Measurements from ENCODE around the gene PGAP1.

PGAP1 gene

GRCh38 chr2:196926562-196927375 is at the start of gene PGAP1:
Gene PGAP1, minus strand, starts transcription at chr2:196926707. Its CDS starts 91 bp downstream, at chr2:196926616.
- H3K4me2 ChIP-seq, result peak within 1 kb of the TSS; percentile 82

GRCh38 chr2:196974970-196975369 is 48.5 kb upstream of the PGAP1 start:
- H3K4me2 ChIP-seq, result no peak overlapping the region
- no peak overlapping the region for H3K27ac ChIP-seq
- H3K4me1 ChIP-seq (ENCODE audit: low read depth, poor library complexity, severe bottlenecking), result peaks cover 13% of the 10 kb centered on the region
- no peak for TF ChIP-seq CTCF (conservative IDR thresholded peaks at IDR 0.05; ENCODE audit: low read depth, low read length)
- H3K27me3 ChIP-seq (ENCODE audit: insufficient read depth, low read depth), result no peaks in the 10 kb centered on the region
- no peak overlapping the region for H2AFZ ChIP-seq (ENCODE audit: low read depth)
- no peaks in the 10 kb centered on the region for H3K79me2 ChIP-seq (ENCODE audit: insufficient read depth, low read depth)
- no peaks in the 10 kb centered on the region for H4K20me1 ChIP-seq (ENCODE audit: insufficient read depth)
- H3K36me3 ChIP-seq (ENCODE audit: insufficient read depth), result no peaks in the 10 kb centered on the region
- no peak overlapping the region for H3K4me3 ChIP-seq (IDR thresholded peaks at IDR 0.05; ENCODE audit: insufficient read depth, low read depth, low read length)
- no peak overlapping the region for H3K9ac ChIP-seq

More at GRCh38 chr2:196926562-196927375, at the start of gene PGAP1:
- Histone ChIP-seq H3K27ac (peak within 1 kb of the TSS; percentile 37), H3K36me3 (ENCODE audit: insufficient read depth) (no peaks in the 10 kb centered on the region), H3K9ac (peak within 1 kb of the TSS; percentile 66), H3K4me1 (ENCODE audit: low read depth, poor library complexity, severe bottlenecking) (peaks cover 26% of the 10 kb centered on the region), H2AFZ (ENCODE audit: low read depth) (peak within 1 kb of the TSS; percentile 96), H4K20me1 (ENCODE audit: insufficient read depth) (no peaks in the 10 kb centered on the region), H3K4me3 (IDR thresholded peaks at IDR 0.05; ENCODE audit: insufficient read depth, low read depth, low read length) (peak within 1 kb of the TSS; percentile 93), H3K27me3 (ENCODE audit: insufficient read depth, low read depth) (no peaks in the 10 kb centered on the region), H3K79me2 (ENCODE audit: insufficient read depth, low read depth) (peaks cover 12% of the 10 kb centered on the region; the same call in 1 of the 2 replicates)
- TF ChIP-seq CTCF (conservative IDR thresholded peaks at IDR 0.05; ENCODE audit: low read depth, low read length), result no peak

GRCh38 chr2:196971574-196972279 is 45.2 kb upstream of the PGAP1 start:
- H3K27ac ChIP-seq, result no peak overlapping the region
- H3K9ac ChIP-seq, result no peak overlapping the region
- H2AFZ ChIP-seq (ENCODE audit: low read depth), result no peak overlapping the region
- H3K4me3 ChIP-seq (IDR thresholded peaks at IDR 0.05; ENCODE audit: insufficient read depth, low read depth, low read length), result no peak overlapping the region
- no peak overlapping the region for H3K4me2 ChIP-seq
- H3K27me3 ChIP-seq (ENCODE audit: insufficient read depth, low read depth), result no peaks in the 10 kb centered on the region
- no peak for TF ChIP-seq CTCF (conservative IDR thresholded peaks at IDR 0.05; ENCODE audit: low read depth, low read length)
- H3K79me2 ChIP-seq (ENCODE audit: insufficient read depth, low read depth), result no peaks in the 10 kb centered on the region
- no peaks in the 10 kb centered on the region for H4K20me1 ChIP-seq (ENCODE audit: insufficient read depth)
- peaks cover 9% of the 10 kb centered on the region for H3K4me1 ChIP-seq (ENCODE audit: low read depth, poor library complexity, severe bottlenecking)
- H3K36me3 ChIP-seq (ENCODE audit: insufficient read depth), result no peaks in the 10 kb centered on the region

- Histone ChIP-seq H3K36me3 (ENCODE audit: insufficient read depth) (no peaks in the 10 kb centered on the region), H3K9ac (no peak overlapping the region), H3K27me3 (ENCODE audit: insufficient read depth, low read depth) (no peaks in the 10 kb centered on the region), H3K4me1 (ENCODE audit: low read depth, poor library complexity, severe bottlenecking) (peaks cover 9% of the 10 kb centered on the region), H3K27ac (peak overlapping the region; percentile 14; the same call in 1 of the 2 replicates), H3K4me2 (no peak overlapping the region; the same call in 1 of the 2 replicates), H3K4me3 (IDR thresholded peaks at IDR 0.05; ENCODE audit: insufficient read depth, low read depth, low read length) (no peak overlapping the region), H2AFZ (ENCODE audit: low read depth) (no peak overlapping the region), H4K20me1 (ENCODE audit: insufficient read depth) (no peaks in the 10 kb centered on the region), H3K79me2 (ENCODE audit: insufficient read depth, low read depth) (no peaks in the 10 kb centered on the region)
- no peak for TF ChIP-seq CTCF (conservative IDR thresholded peaks at IDR 0.05; ENCODE audit: low read depth, low read length)
These were observed 43.6 kb upstream of the PGAP1 start for GRCh38 chr2:196970099-196970498.

Data from KMS-11 (cell line).